Fibroblast of skin of scalp (primary cell): ENCODE data around the gene FUT7.
A peak's percentile ranks its signal among the peaks of the same experiment; 100 is the strongest.
"Not testable (repeated sequence)": the region's sequence is repeated elsewhere in the genome, so short reads cannot be mapped to it uniquely, and the experiment has no call there.

ENCODE experiments used
- DNase-seq: peaks from one replicate; pipeline ENCODE4 v3.0.0-alpha.2; 2013

FUT7 gene

GRCh38 chr9:137049544-137050449, 17.9 kb upstream of the FUT7 start:
- DNase-seq = no peak

- DNase-seq = no peak
Observed at GRCh38 chr9:137048655-137049543, 17.0 kb upstream of the FUT7 start.

DNA sequence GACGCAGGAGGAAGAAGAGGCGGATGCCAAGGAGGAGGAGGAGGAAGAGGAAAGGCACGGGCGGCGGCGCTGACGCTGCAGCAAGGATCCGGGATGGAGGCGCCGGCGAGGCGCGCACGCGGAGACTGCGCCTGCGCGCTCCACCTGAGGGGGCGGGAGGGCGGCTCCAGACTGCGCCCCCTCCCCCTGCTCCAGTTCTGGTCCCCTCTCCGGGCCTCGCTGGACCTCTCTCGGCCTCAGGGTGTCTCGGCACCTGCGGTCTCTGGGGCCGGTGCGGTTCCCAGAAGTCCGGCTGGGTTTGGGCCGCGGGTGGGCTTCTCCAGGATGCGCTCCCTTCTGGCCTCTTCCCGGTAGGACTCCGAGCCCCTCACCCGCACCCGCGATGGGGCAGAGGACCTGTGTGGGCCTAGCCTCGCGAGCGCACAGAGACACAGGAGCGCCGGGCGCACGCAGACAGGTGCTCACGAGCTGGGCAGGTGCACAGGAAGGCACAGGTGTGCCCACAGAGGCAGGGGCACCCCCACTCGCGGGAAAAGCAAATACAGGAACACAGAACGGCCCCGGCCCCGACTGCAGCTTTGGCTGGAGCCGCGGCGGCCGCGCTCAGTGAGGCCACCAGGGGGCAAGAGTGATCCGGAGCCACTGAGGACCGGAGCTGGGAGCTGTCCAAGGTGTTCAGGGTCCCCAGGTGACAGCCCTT, 14.3 kb upstream of the FUT7 start, which contains the start of gene NPDC1:
NPDC1 (minus strand) TSS at position 90 of the 700 bp plus-strand sequence. CDS start 188 bp downstream, outside the sequence.
- peak; percentile 65 for DNase-seq

DNA sequence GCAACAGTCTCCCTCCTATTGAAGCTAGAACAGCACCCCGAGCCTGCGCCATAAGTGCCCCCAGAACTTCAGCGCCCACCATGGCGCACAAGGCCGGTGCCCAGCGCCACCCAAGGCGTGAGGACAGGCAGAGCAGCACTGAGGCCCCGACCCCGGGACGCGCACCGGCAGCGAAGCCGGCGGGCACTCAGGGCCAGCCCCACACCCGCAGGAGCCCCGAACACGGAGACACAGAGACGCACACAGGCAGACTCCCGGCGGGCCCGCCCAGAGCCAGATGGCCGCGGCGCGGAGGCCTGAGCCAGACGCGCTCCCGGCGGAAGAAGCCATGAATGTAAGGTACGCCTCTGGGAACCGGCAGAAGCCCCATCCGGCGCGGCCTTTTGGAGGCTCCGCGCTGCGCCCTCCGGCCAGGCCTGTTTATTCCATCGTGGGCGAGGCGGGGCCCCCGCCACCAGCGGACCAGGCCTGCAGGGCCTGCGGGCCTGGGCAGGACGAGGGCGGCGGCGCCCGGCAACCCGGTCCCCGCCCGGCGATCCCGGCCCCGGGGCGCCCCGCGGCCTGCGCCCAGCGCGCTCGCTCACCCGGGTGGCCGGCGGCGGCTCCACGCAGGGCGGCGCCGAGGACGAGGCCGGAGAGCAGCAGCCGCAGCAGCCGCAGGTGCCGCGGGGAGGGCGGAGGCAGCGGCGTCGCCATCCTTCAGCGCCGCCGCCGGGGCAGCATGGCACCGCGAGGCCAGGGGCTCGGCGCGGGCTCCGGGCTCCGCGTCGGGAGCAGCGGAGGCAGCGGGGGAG, 13.6 kb upstream of the FUT7 start:
- DNase-seq = no peak

GRCh38 chr9:137044502-137045177, 12.8 kb upstream of the FUT7 start:
- no peak for DNase-seq

DNA sequence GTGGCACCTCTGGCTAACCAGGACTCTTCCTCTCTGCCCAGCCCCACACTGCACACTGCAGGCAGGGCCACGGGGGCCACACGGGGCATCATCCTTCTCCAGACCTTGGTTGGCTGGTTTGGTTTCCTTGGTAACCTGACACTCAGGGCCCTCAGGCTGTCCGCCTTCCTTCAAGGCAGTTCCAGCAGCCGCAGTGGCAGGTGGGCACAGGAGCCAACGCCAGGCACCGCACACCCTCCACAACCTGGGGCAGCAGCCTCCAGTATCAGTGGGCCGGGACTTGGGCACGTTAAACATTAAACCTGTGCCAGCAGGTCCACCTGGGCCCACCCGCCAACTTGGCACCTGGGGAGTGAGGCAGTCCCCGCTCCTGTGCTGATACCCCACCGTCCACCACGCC, 12.1 kb upstream of the FUT7 start:
- no peak for DNase-seq

DNA sequence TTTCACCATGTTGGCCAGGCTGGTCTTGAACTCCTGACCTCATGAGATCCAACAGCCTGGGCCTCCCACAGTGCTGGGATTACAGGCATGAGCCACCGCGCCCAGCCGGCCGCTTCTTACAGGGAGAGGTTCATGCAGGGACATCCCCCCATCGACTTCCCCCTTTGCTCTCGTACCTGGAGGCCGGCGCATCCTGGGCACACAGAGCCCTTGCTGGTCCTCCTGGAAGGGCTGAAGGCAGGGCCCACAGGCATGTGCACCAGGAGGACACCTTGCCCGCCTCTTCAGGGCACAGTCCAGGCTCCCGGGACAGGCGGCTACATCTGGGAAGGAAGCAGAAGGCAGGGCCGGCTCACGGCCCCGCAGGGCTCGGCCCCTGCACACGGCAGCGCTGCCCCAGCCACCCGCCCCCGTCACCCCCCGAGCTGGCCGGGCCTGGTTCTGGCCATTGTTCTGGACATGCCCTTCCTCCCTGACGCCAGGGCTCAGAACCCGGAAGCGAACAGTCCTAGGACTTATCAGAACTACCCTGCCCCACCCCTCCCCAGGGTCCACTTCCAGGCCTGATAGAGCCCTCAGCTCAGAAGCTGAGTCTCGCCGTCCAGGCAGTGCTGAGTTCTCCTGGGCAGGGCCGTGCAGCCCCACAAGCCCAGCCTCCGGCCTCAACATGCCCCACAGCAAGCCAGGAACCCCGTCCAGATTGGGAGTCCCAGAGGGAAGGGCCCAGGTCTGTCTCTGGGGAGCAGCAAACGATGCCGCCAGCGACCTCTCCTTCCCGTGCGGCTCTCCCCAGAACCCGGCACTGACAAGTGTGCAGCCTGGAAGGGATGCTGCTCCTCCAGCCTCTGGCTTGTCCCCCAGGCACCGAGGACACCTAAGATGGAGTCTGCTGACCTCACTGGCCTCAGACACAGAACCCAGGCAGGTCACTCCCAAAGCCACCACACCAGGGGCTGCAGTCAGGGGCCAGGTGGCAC, 11.2 kb upstream of the FUT7 start:
- no peak for DNase-seq

DNA sequence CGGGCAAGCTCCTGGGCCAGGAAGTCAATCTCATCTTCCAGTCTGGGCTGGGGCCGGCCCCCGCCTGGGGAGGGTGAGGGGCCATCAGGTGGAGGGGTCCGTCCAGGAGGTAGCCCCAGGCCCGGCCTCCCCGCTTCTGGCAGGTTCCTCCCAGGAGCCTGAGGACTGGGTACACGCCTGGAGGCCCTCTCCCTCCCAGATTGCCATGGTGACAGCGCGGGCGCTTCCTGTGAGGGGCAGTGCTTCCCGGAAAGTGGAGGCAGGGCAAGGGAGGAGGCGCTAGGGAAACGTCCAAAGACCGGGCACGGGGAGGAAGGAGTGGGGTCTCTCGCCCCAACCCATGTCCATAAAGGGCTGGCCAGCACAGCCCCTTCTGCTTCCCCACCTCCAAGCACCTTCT, 9.2 kb upstream of the FUT7 start:
- no peak for DNase-seq

- DNase-seq = no peak
Observed at GRCh38 chr9:137040568-137040967, 8.7 kb upstream of the FUT7 start.

GRCh38 chr9:137039611-137040366, 7.9 kb upstream of the FUT7 start:
- no peak for DNase-seq

DNA sequence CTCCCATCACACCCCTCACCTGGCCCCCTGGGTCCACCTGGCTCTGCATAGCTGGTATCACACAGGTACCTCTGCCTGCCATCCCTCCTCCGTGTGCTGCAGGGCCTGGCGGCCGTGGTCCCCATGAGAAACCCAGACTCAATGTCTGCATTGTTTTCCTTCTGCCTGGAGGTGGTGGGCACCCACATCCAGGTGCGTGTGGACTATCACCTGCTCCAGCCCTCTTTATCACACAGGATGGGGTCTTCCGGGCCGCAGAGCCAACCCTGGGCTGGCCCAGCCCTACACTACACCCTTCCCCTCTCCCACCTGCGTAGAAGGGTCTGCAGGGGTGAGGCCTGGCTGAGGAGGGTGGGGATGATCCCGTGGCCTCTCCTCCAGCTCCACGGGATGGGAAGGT, 7.0 kb upstream of the FUT7 start:
- DNase-seq = no peak

DNA sequence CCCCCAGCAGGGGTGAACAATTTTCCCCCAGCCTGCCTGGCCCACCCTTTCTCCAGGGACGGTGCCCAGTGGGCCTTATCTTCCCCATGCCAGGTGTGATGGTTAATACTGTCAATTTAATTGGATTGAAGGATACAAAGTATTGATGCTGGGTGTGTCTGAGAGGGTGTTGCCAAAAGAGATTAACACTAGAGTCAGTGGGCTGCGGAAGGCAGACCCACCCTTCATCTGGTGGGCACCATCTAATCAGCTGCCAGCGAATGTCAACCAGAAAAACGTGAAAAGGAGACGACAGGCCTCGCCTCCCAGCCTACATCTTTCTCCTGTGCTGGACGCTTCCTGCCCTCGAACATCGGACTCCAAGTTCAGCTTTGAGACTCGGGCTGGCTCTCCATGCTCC, 5.6 kb upstream of the FUT7 start:
- no peak for DNase-seq

- DNase-seq = no peak
Observed at GRCh38 chr9:137037035-137037434, 5.1 kb upstream of the FUT7 start.

- DNase-seq = no peak
Observed at GRCh38 chr9:137035937-137036336, 4.0 kb upstream of the FUT7 start.

GRCh38 chr9:137035507-137035834, 3.6 kb upstream of the FUT7 start:
- DNase-seq = no peak

GRCh38 chr9:137034709-137035506, 3.0 kb upstream of the FUT7 start:
- peak; percentile 70 for DNase-seq

DNA sequence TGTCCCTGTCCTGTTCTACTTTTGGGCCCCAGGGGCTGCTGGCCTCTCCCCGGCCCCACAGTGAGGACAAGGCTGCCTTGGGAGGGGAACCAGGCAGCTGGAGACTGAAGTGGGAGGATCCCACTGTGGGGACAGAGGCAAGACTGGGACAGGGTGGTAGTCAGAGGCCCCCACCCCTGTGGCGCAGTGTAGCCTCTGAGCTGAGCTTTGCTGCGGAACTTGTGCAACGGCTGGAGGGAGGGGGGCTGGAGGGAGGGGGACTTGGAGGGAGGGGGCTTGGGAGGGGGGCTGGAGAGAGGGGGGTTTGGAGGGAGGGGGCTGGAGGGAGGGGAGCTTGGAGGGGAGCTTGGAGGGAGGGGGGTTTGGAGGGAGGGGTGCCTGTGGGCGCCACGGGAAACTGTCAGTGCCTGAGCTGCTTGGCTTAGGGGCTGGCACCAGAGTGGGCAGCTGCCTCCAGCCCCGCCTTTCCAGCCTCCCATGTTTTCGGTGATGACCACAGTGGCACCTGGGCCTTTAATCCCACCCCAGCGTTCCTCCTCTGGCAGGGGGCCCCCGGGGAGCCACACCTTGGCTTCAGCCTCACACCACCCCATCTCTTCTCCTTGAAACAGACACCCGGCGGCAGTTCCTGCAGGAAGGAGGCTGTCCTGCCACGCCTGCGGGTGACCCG, 2.3 kb upstream of the FUT7 start:
- no peak for DNase-seq

- DNase-seq = not testable (repeated sequence)
Observed at GRCh38 chr9:137033481-137033880, 1.6 kb upstream of the FUT7 start.
